Mononuclear cell (primary cell): ENCODE results near the gene YJU2. TPM values are rescaled to one million over a fixed set of nuclear protein-coding genes. Genes with fewer than 3 reads are reported as not detected.

Experiments
- H3K27me3 ChIP-seq: 2 replicates; pipeline ENCODE4 v1.6.0; 2011; ENCODE audit warnings: low read length, control low read depth; ENCODE audit not compliant: insufficient read depth
- H3K4me1 ChIP-seq: 2 replicates; pipeline ENCODE4 v1.5.1; 2011; ENCODE audit warnings: mild to moderate bottlenecking, low read length, control low read depth; ENCODE audit not compliant: insufficient read depth
- H3K4me3 ChIP-seq: 2 replicates; pipeline ENCODE4 v1.5.1; 2011; ENCODE audit warnings: mild to moderate bottlenecking, low read length, moderate library complexity
- H3K9me3 ChIP-seq: 2 replicates; pipeline ENCODE4 v1.5.1; 2011; ENCODE audit warnings: low read depth, mild to moderate bottlenecking, control low read depth, low read length
- total RNA-seq: library from RNA; depleted of rRNA; stranded (reverse); fragments of >200 nt; gene quantifications from one replicate; pipeline ENCODE4 v1.2.3, GENCODE V29; 2012

YJU2 gene
- total RNA-seq, result 47.3 TPM

- no peaks in the 10 kb centered on the region for H3K9me3 ChIP-seq
- no peaks in the 10 kb centered on the region for H3K27me3 ChIP-seq
- peak within 1 kb of the TSS; percentile 97 for H3K4me3 ChIP-seq
- peaks cover 16% of the 10 kb centered on the region for H3K4me1 ChIP-seq
Measured at GRCh38 chr19:4246767-4247593, at the start of gene YJU2. TSS of gene YJU2 (plus strand) at chr19:4247080. CDS start at chr19:4247147, 67 bp downstream.

DNA sequence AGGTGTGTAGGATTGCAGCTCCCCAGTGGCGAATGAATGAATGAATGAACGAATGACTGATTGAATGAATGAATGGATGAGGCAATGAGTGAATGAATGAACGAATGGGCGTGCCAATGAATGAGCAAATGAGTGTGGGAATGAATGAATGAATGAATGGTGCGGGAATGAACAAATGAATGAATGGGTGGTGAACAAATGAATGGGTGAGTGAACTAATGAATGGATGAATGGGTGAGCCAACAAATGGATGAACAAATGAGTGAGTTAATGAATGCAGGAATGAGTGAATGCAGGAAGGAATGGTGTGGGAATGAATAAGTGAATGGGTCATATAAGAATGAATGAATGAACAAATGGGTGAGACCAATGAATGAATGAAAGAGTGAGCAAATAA is 49.7 kb upstream of the YJU2 start:
- Histone ChIP-seq H3K9me3 (no peaks in the 10 kb centered on the region), H3K4me3 (no peak overlapping the region), H3K4me1 (no peaks in the 10 kb centered on the region), H3K27me3 (peaks cover 22% of the 10 kb centered on the region)

DNA sequence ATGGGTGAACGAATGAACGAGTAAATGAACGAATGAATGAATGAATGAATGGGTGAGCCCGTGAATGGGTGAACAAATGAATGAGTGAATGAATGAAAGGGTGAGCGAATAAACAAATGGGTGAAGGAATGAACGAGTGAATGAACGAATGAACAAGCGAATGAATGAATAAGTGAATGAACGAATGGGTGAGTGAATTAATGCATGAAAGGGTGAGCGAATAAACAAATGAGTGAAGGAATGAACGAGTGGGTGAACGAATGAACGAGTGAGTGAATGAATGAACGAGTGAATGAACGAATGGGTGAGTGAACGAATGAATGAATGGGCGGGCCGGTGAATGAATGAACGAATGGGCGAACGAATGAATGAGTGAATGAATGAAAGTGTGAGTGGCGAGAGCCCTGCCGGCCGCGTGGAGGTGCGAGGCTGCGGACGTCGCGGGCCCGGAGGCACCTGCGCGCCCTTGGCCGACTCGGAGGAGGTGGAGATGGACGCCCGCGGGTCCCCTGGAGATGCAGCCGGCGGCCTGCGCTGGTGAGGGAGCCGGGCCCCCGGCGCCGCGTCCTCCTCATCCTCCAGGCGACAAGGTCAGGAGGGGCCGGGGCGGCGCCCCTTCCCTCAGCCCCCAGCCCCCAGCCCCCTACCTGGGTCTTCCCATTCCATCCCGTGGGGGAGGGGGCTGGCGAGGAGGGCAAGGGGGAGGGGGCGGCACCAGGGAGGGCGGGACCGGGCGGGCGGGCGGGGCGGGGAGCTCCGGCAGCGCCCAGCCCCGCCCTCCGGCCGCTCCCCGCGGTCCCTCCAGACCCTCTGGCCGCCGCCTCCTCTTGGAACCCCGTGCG is 49.0 kb upstream of the YJU2 start:
- H3K4me3 ChIP-seq, result no peak overlapping the region
- peaks cover 22% of the 10 kb centered on the region for H3K27me3 ChIP-seq
- no peaks in the 10 kb centered on the region for H3K4me1 ChIP-seq
- H3K9me3 ChIP-seq, result no peaks in the 10 kb centered on the region

DNA sequence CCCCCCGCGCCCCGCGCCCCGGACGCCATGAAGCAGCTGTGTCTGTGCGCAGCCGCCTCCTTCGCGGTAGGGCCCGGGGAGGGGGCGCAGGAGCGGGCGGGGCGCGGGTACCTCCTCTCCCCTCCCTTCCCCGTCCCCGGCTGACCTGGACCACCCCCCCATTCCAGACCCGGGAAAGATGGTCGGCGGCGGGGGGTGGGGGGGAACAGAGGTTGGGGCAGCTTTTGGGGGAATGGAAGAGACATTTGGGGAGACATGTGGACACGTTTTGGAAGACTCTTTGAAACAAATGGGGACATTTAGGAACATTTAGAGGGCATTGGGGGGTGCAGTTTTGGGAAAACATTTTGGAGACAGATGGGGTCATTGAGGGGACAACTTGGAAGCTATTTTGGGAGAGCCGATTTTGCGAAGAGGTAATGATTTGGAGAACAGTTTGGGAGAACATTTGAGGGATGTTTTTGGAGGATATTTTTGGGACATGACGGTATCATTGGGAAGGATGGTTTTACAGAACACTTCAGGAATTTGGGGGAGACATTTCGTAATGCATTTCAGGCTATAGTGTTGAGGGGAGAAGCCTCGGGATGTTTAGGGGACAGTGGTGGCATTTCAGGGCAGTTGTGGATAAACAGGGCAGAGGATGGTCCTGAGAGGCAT is 48.3 kb upstream of the YJU2 start:
- Histone ChIP-seq H3K9me3 (no peaks in the 10 kb centered on the region), H3K27me3 (peaks cover 22% of the 10 kb centered on the region), H3K4me1 (no peaks in the 10 kb centered on the region), H3K4me3 (no peak overlapping the region)

- no peaks in the 10 kb centered on the region for H3K9me3 ChIP-seq
- H3K4me3 ChIP-seq, result no peak overlapping the region
- H3K27me3 ChIP-seq, result peaks cover 22% of the 10 kb centered on the region
- H3K4me1 ChIP-seq, result no peaks in the 10 kb centered on the region
Measured at GRCh38 chr19:4199699-4200293, 47.1 kb upstream of the YJU2 start.

- Histone ChIP-seq H3K9me3 (no peaks in the 10 kb centered on the region), H3K4me3 (no peak overlapping the region), H3K4me1 (no peaks in the 10 kb centered on the region)
Measured at GRCh38 chr19:4200940-4201542, 45.8 kb upstream of the YJU2 start.

DNA sequence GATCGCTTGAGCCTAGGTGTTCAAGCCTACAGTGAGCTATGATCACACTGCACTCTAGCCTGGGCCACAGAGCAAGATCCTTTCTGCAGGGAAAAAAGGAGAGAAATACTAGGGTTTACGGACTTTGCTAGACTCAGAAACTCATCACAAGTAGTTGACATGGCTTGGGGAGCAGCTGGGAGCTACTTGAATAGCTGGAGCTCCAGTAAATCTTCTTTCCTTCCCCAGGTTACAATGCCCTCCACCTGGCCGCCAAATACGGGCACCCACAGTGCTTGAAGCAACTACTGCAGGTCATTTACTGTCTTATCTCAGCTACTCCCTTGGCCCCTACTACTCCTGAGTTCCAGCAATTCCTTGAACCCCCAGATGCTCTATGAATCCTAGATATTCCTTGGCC is 45.1 kb upstream of the YJU2 start:
- Histone ChIP-seq H3K4me1 (no peaks in the 10 kb centered on the region), H3K27me3 (peaks cover 17% of the 10 kb centered on the region), H3K4me3 (no peak overlapping the region), H3K9me3 (no peaks in the 10 kb centered on the region)

More at GRCh38 chr19:4200940-4201542, 45.8 kb upstream of the YJU2 start:
- peaks cover 20% of the 10 kb centered on the region for H3K27me3 ChIP-seq

DNA sequence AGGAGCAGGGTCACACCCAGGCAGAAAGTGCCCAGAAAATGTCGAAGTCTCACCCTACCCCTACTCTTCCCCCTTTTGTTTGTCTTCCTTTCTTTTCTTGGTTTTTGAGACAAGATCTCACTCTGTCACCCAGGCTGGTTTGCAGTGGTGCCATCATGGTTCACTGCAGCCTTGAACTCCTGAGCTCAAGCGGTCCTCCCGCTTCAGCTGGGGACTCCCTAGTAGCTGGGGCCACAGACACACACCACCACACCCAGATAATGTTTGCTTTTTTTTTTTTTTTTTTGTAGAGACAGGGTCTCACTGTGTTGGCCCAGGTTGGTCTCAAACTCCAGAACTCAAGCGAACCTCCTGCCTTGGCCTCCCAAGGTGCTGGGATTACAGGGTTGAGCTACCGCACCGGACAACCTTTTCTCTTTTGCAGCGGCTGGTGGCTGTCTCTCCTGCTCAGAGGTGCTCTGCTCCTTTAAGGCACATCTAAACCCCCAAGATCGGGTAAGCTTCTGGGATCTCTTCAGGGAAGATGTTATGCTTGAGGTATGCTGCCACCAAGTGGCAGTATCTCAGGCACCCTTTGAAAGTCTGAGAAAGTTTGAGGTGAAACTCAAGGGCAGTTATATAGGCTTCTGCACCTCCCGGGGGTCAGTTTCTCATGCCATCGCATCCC is 39.9 kb upstream of the YJU2 start:
- no peak overlapping the region for H3K4me3 ChIP-seq
- H3K4me1 ChIP-seq, result no peaks in the 10 kb centered on the region
- no peaks in the 10 kb centered on the region for H3K9me3 ChIP-seq
- H3K27me3 ChIP-seq, result no peaks in the 10 kb centered on the region

DNA sequence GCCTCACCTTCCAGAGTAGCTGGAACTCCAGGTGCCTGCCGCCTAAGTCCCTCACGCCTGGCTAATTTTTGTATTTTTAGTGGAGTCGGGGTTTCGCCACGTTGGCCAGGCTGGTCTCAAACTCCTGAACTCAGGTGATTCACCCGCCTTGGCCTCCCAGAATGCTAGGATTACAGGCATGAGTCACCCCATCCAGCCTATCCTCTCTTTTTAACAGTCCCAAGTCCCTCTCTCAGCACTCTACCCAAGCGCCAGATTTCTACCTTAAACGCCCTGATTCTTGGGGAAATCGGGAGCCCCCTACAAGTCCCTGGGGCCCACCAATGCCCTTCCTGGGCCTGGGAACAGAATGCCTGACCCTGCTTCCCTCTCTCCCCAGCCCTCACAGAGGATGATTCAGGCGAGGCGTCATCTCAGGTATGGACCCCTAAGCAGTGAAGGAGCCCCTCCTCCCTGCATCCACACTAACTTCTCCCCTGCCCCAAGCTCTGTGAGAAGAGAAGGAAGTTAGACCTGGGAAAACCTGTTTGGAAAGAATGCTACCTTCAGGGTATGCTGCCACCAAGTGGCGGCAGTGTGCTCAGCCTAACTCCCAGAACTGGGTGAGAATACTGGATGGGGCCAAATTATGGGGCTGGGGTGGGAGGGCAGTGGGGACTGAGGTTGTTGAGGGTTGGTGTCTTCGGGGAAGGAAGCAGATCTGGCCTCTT is 38.3 kb upstream of the YJU2 start:
- Histone ChIP-seq H3K27me3 (no peaks in the 10 kb centered on the region), H3K4me3 (no peak overlapping the region), H3K4me1 (no peaks in the 10 kb centered on the region), H3K9me3 (no peaks in the 10 kb centered on the region)

DNA sequence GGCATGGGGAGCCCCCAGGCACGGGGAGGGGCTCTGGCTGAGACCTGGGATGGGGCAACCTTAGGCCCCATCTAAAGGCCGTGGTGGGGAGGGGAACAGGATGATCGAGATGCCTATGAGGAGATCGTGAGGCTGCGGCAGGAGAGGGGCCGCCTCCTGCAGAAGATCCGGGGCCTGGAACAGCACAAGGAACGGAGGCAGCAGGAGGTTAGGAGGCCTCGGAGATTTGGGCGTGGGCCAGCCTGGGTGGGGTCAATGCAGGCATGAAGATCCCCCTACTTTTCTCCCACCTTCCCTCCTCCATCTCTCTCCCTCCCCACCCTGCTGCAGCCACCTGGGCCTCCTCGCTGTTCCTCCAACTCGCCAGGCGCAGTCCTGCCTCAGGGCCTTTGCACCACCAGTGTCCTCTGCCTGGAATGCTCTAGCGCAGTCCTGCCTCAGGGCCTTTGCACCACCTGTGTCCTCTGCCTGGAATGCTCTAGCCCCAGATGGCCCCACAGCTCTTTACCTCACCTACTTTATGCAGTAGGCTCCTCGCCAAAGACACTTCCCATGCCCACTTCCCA is 36.6 kb upstream of the YJU2 start:
- no peak overlapping the region for H3K4me3 ChIP-seq
- H3K27me3 ChIP-seq, result no peaks in the 10 kb centered on the region
- no peaks in the 10 kb centered on the region for H3K4me1 ChIP-seq
- H3K9me3 ChIP-seq, result no peaks in the 10 kb centered on the region

- Histone ChIP-seq H3K27me3 (no peaks in the 10 kb centered on the region), H3K4me3 (no peak overlapping the region), H3K9me3 (no peaks in the 10 kb centered on the region), H3K4me1 (no peaks in the 10 kb centered on the region)
Measured at GRCh38 chr19:4213116-4213515, 33.8 kb upstream of the YJU2 start.

DNA sequence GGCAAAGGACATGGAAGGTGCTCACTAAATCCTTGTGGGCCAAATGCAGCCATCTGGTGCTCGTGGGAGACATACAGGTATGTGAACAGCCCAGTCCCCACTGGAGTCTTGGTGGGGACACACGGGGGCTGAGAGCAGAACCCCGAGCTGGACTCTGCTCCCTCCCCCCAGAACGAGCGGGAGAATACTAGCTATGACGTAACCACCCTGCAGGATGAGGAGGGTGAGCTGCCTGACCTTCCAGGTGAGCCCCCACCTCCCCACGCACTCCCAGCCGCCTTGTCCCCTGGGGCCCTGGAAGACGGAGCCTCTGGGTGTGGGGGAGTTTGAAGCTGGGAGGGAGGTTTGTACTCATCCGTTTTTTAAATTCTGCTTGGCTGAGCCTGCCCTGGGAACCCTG is 31.1 kb upstream of the YJU2 start:
- Histone ChIP-seq H3K27me3 (no peaks in the 10 kb centered on the region), H3K4me3 (no peak overlapping the region), H3K9me3 (no peaks in the 10 kb centered on the region), H3K4me1 (no peaks in the 10 kb centered on the region)

GRCh38 chr19:4216846-4217245 is 30.0 kb upstream of the YJU2 start:
- H3K4me1 ChIP-seq, result no peaks in the 10 kb centered on the region
- H3K27me3 ChIP-seq, result no peaks in the 10 kb centered on the region
- no peaks in the 10 kb centered on the region for H3K9me3 ChIP-seq
- H3K4me3 ChIP-seq, result no peak overlapping the region
